ENCODE results near the gene GMDS. TPM values are rescaled to one million over a fixed set of nuclear protein-coding genes. Genes with fewer than 3 reads are reported as not detected.

GMDS gene
- total and polyA plus RNA-seq, 2 of the 4 experiments (the other 2 are of a cell fraction) = 7.3 to 21.9 TPM

DNA sequence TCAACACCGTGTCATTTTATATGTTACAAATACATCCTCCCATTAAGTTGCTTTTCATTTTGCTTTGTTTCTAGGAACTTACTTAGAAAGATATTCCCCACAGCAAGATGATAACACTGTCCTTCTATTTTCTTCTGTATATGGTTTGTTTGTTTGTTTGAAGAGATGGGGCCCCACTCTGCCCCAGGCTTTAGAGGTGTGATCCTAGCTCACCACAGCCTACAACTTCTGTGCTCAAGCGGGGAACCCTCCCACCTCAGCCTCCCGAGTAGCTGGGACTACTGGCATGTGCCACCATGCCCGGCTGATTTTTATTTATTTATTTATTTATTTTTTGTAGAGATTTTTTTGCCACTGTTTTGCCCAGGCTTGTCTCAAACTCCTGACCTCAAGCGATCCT lies 14.2 kb upstream of the GMDS start:
- ChIA-PET POLR2A (ENCODE audit: unreplicated experiment) (interaction anchor here (0.6 kb wide), 1 partner anchor 631 kb away, joined by 4 read pairs; no protein-coding TSS in a partner anchor), CTCF (no interaction called here)
- H2AK5ac ChIP-seq (ENCODE audit: low read depth, low read length) = no peak overlapping the region
- no peak overlapping the region for H2BK5ac ChIP-seq (ENCODE audit: low read depth, low read length, poor library complexity, severe bottlenecking)
- dilution Hi-C loops (cut with HindIII; ENCODE audit: low sequenced_read_pairs, unreplicated experiment) (no loop called here), intact Hi-C loops (cut with micrococcal nuclease) (no loop called here), in situ Hi-C loops (cut with MboI; ENCODE audit: low sequenced_read_pairs) (no loop called here)
- no peaks in the 10 kb centered on the region for H4K20me1 ChIP-seq (ENCODE audit: insufficient read depth, low read length)
- no peaks in the 10 kb centered on the region for H3K27me3 ChIP-seq (ENCODE audit: control insufficient read depth, insufficient read depth, low read length)
- H3K79me1 ChIP-seq (ENCODE audit: low read depth in 1 of 2, low read length in 2 of 2) = peaks cover 0 to 3% of the 10 kb centered on the region in 2 experiments; a peak in 1 of 4 replicates
- no peak overlapping the region for H3K56ac ChIP-seq (ENCODE audit: extremely low read depth, insufficient read depth, low read length)
- H2BK120ac ChIP-seq (ENCODE audit: low read depth, low read length) = no peak overlapping the region
- no peak overlapping the region for H3K14ac ChIP-seq (replicated peaks; ENCODE audit: low read depth, low read length)
- DNase-seq = no peak
- no peaks in the 10 kb centered on the region for H3K4me1 ChIP-seq (ENCODE audit: control insufficient read depth, insufficient read depth, low read length)
- H4K8ac ChIP-seq (ENCODE audit: low read depth in 2 of 2, low read length in 2 of 2) = no peak overlapping the region
- no peak overlapping the region for H3K27ac ChIP-seq (ENCODE audit: insufficient read depth, low read length)
- WGBS, 2 experiments (ENCODE audit: extremely low coverage in 2 of 2, insufficient read length in 1 of 2) = no CpG with 5 or more reads among the region's 5 CpGs
- H3K9ac ChIP-seq (ENCODE audit: low read depth, low read length) = no peak overlapping the region
- no peak overlapping the region for H2AK9ac ChIP-seq (replicated peaks; ENCODE audit: low read depth, low read length, poor library complexity)
- H2AFZ ChIP-seq (replicated peaks; ENCODE audit: low read length, poor library complexity) = no peak overlapping the region
- no peak overlapping the region for H3K18ac ChIP-seq (ENCODE audit: low read depth, low read length)
- H3K36me3 ChIP-seq (ENCODE audit: control insufficient read depth, insufficient read depth, low read length) = peaks cover 7% of the 10 kb centered on the region
- H3K23ac ChIP-seq (ENCODE audit: low read depth, low read length) = no peak overlapping the region
- H4K5ac ChIP-seq (ENCODE audit: low read depth, low read length) = no peak overlapping the region
- H2BK20ac ChIP-seq (ENCODE audit: low read depth, low read length) = no peak overlapping the region
- H3K4me3 ChIP-seq (ENCODE audit: insufficient read depth, low read depth, low read length) = no peak overlapping the region
- no peaks in the 10 kb centered on the region for H3K9me1 ChIP-seq (ENCODE audit: insufficient read depth, low read length)
- no peak overlapping the region for H3K4me2 ChIP-seq (ENCODE audit: low read depth, low read length)
- H3K4ac ChIP-seq (ENCODE audit: low read depth, low read length) = no peak overlapping the region
- TF ChIP-seq FOS (IDR thresholded peaks at IDR 0.05; ENCODE audit: low read depth, low read length) (no peak), CEBPB (IDR thresholded peaks at IDR 0.05; ENCODE audit: low read depth, low read length) (no peak), RFX5 (IDR thresholded peaks at IDR 0.05; ENCODE audit: low read depth, low read length) (no peak), POLR2A (IDR thresholded peaks at IDR 0.05; ENCODE audit: low read depth, low read length) (no peak), USF2 (IDR thresholded peaks at IDR 0.05; ENCODE audit: low read depth, low read length) (no peak)
- no TSS peak for BruUV-seq (replicated peaks)
- no peak overlapping the region for H4K91ac ChIP-seq (ENCODE audit: insufficient read depth, low read depth, low read length)
- peaks cover 8% of the 10 kb centered on the region; the same call in 1 of the 2 replicates for H3K9me3 ChIP-seq (ENCODE audit: control insufficient read depth, insufficient read depth, low read length)
- no peak for ATAC-seq (ENCODE audit: low read depth)
- no peak overlapping the region for H2BK15ac ChIP-seq (ENCODE audit: low read depth, low read length)
